HL-60/S4 treated with phorbol 12-myristate 13-acetate at 8.2 ng/mL for 4 days and 3 days (cell line): Measurements from ENCODE around the gene FN1.
"Not testable (repeated sequence)": the region's sequence is repeated elsewhere in the genome, so short reads cannot be mapped to it uniquely, and the experiment has no call there.

Source experiments
- in situ Hi-C: fragments of 300-500 bp; cut with MboI; formaldehyde crosslinking; loops from 2 replicates; pipeline ENCODE4 v1.15.0; 2022; ENCODE audit warnings: low sequenced_read_pairs

FN1 gene

DNA sequence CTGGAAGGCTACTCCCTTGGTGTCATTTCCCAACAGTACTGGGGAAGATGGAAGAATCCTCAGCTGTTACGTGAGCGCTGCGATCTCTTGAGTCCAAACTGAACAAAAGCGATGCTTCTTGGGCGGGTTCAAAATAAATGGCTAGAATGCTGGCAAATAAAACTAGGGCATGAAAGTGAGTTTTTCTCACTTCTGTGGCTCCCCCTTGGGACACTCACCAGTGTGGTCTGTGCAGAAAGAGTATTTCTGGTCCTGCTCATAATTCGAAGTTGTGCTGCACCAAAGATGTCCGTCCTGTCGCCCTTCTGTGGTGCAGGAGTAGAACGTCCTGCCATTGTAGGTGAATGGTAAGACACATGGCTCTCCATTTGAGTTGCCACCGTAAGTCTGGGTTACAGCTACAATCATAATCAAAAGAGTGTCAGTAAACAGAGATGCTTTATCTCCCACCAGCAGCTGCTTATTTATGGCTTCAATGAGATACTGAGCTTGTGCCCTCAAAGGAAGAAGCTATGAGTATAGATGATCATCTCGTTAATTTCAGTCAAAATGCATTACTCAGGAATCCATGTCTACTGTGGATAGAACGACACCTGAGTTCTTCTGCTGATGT lies 11.8 kb downstream of the FN1 start:
- in situ Hi-C loops: no loop called here

DNA sequence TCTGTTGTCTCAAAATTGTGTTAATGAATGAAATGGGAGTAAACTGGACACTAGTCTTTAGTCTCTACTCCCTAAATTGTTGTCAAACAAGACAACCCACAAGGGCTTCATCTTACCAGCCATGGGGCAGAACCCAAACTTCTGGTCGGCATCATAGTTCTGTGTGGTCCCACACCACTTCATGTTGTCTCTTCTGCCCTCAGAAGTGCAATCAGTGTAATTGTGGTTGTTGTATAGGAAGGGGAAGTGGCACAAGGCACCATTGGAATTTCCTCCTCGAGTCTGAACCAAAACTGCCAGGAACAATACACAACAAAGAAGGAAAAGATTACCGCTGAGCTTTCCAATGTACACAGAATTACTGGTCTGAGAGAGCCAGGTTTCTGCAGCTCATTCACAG lies 12.6 kb downstream of the FN1 start:
- in situ Hi-C loops: no loop called here

DNA sequence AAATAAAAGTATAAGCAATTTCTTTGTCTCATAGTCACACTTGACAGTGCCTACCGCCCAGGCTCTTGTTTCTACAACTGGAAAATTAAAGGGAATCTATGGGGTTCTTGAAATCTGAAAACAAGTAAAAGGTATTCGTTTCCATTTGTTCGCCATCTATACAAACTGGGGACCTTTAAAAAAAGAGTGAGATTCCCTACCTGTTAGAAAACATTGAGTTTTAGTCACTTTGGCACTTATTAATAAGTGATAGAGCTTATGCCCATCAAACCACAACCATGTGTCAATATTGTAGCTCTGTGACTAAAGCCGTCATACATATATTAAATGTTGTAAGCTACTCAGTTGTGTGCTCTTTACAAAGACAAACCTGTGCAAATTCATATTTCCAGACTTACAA lies 13.2 kb downstream of the FN1 start:
- in situ Hi-C loops: no loop called here

DNA sequence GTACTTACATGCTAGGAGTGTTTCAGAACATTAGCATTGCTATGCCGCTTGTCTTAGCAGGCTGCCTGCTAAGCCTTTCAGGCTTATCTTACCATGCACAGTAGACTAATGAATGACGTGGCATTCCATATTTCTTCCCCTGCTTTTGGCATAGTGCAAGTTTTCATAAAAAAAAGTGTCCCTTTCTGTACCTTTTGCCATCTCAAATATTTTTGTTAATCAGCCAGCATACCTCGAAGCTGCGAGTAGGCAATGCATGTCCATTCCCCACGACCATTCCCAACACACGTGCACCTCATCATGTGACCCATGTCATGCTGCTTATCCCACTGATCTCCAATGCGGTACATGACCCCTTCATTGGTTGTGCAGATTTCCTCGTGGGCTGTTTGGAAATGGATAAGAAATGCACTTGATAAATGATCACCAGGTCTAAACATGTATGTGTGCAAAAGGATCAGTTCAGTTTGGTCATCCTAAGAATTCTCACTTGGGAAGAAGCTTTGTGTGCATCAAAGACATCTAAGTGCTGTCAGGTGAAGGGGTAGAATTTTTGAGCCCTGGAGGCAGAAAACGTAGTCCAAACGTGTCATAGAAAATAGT lies 13.9 kb downstream of the FN1 start:
- in situ Hi-C loops: no loop called here

DNA sequence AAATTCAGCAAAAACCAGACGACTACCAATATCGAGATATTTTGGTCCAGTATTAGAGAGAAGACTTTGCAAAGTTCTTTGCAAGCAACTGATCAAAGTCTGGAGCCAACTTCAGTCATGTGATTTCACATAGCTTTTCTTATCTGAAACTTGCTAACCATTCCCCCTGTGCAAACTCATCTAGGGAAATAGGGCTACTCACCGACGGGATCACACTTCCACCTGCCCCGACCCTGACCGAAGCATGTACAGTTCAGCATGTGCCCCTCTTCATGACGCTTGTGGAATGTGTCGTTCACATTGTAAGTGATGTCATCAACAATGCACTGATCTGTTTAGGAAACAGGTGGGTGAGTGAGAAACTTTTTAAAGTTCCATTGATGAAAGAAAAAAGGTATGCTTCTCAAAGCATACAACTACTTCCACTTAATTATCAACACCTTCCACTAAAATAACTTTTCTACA lies 15.4 kb downstream of the FN1 start:
- in situ Hi-C loops: no loop called here

DNA sequence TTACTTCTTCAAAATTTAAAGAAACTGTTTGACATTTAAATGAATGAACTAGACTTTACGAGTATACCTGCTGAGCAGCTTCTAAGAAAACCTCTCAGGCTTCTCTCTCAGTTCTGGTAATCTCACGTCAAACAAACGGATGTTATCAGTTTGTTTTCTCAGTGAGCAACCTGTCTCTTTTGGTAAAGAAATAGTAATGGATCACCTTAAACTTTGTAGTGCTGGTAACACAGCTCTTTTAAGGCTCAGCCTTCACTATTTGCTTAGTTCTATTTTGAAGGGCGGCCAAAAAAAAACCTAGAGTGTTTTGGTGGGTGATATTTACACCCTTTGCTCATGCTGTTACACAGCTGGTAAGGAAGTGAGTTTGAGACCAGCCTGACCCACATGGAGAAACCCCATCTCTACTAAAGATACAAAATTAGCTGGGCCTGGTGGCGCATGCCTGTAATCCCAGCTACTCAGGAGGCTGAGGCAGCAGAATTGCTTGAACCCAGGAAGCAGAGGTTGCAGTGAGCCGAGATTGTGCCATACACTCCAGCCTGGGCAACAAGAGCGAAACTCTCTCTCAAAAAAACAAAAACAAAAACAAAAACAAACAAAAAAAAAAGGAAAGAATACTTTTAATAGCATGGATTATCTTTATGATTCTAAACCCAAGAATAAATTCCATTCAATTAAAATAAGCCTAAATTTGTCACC lies 15.9 kb downstream of the FN1 start:
- in situ Hi-C loops: no loop called here

DNA sequence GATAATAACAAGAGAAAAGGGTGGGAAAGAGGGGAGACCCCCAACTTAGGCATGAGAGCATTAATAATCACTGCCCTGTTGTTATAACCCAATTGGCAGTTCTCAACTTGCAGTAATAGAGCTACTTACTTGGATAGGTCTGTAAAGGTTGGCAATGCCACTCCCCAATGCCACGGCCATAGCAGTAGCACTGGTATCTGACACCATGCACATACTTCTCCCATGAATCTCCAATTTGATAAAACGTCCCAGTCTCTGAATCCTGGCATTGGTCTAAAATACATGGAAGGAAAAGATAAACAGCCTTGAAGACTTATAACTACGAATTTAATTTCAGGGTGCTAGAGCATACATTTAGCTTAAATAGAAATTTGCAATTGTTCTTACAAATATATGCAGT lies 16.8 kb downstream of the FN1 start:
- in situ Hi-C loops: no loop called here

DNA sequence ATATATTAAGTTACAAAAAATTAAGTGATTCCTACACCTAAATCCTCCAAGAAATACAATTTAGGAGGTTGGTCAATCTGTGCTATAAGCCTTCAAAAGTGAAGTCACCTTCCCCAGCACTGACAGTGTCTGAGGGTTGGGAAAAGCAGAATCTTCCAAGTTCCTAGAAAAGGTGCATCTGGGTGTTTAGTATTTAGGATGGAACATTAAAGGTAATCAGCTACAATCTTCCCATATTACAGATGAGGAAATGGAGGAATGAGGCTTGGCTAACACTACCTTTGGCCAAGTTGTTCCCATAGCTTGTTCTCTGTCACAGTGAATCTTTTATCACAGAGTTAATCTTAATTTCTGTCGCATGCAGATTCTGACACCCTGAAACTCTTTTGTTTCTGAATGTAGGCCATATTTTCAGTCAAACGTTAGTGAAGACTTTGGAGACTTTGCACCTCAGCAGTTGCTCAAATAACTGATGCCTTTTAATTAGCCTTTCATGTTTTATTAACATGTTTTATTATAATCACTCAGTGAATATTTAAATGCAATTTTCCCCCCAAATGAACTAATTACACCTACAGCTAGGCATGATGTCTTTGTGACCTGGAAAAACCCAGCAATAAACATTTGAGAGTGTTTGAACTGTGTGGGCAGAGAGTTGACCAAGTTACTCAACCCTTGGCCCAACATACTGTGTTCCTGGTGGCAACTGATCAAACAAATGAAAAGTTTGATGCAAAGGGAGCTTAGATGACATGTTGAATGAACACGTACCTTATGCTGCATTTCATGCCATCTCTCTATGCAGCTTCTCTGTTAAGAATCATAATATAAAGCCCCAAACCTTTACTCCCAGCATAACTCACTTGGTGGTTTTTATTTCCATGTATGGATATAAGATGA lies 17.6 kb downstream of the FN1 start:
- in situ Hi-C loops: no loop called here

DNA sequence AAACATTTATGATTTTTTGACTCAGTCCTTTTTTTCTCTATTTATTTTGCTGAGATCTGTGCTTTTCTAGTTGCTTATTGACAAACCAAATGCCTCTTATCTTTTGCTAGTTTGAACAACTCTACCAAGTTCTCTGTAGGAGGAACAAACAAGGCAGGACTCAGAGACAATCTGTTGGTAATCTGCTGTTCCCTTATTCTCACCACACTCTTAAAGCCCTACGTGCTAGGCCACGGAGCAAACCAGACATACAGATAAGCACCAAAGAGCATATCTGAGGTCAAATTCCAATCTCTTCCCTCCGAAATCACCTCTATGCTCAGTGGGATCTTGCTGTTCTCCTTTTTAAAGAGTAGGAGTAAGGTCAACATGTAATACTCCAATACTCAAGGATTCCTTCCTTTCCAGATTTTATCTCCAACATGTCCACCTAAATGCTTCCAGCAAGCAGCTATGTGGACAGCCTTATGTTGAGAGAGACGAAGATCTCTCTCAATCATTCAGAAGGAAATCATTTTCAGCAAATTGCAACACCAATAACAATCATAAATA lies 18.4 kb downstream of the FN1 start:
- in situ Hi-C loops: no loop called here

DNA sequence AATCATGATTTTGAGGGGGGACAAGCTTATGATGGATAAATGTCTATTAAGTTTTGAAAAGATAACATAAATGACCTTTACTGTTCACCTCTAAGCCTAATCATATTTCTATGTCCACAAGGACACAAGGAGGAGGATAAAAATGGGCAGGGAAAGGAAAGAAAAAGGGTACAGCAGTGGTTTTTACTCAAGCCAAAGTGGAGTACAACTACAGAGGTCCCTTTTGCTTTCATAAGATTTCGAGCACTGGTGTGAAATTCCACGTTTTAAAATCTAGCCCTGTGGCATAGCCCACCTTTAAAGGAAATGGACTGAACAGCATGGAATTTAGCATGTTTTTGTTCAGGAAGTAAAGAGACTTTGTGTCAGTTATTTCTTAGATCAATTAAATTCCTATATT lies 19.2 kb downstream of the FN1 start:
- in situ Hi-C loops: no loop called here

DNA sequence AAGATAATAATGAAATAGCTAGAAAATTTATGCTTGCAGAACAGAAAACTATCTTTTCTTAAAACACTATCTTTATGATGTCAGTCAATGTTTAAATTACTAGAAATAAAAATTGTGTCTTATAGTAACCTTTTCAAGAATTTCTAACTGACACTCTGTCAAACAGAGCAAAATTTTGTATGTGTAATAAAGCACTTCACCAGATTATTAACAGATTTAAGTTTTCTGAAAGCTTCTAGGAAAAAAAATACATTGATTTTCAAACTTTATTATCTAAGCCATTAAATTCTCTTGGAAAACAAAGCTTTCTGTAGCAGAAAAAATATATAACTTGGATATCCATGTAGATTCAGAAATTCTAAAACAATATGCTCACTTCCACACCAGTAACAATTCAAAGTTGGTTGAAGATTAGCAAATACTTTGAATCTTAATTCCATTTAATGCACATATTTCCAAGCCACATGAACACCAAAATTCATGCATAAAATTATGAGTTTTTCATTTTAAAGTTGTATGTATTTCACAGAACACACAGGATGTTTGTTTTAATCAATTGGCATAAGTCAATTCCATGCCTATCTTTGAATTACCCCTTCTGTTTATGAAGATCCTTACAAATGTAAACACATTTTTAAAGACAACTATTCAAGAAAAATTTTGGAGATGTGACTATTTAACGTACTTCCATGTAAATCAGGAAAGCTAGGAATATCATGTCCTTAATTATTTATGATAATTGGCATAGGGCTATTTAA lies 19.9 kb downstream of the FN1 start:
- in situ Hi-C loops: no loop called here

DNA sequence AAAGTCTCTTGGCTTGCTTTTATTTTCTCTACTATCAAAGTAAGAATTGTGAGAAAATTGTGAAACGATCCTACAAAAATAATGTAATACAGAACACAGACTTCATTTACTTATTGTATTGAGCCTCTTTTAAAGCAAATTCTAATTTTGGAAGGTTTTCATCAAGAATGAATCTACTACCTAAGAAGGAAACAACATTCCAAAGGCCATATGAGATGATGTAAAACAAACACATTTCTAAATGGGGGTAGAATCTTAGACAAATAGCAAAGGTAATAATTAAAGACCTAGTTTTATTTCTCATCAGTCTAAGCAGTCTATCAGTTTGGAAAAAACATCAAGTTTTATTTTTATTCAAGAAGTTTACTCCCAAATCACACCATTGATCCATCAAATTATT lies 20.6 kb downstream of the FN1 start:
- in situ Hi-C loops: no loop called here

DNA sequence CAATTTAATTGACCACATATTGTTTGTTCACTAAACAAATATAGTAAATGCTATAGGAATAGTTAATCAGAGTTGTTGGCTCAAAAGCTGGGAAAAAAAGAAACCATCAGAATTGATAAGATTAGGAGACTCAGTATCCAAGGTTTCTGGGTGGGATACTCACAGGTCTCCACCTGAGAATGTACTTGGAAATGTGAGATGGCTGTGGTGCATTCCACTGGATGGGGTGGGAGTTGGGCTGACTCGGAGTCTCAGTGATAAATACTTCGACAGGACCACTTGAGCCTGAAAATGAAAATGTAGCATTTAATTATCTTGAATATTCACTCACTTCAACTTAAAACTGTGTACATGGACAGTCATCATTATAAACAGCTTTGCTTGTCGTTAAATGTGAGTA lies 21.2 kb downstream of the FN1 start:
- in situ Hi-C loops: no loop called here

DNA sequence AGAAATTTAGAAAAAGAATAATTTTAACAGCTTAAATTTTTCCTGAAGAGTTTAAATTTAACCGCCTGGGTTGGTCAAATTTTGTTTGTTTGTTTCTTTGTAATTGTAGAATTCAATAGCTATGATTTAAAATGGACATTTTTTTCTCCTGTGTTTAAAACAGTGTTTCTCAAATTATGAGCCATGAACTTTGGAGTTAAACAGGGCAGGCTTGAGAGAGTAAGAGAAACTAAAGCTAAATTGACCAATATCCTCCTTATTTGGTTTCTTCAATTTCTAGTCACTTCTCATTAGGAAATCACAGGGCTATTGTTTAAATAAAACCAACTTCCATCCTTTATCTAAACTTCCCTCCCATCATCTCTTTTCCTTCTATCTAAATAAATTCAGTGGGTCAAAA lies 21.9 kb downstream of the FN1 start:
- in situ Hi-C loops: no loop called here

DNA sequence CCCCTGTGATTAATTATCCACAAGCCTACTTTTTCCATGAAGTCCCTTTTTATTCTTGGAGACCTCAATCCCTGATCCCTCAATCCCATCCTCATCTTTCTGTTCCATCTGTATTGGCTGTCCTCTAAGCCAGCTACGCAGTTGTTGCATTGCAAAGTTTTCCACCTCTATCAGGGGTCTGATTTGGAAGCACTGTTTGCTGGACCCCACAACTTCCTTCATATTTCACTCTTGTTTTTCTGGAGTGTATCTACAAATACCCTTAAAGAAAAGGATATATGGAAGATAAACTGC lies 22.4 kb downstream of the FN1 start:
- in situ Hi-C loops: no loop called here

DNA sequence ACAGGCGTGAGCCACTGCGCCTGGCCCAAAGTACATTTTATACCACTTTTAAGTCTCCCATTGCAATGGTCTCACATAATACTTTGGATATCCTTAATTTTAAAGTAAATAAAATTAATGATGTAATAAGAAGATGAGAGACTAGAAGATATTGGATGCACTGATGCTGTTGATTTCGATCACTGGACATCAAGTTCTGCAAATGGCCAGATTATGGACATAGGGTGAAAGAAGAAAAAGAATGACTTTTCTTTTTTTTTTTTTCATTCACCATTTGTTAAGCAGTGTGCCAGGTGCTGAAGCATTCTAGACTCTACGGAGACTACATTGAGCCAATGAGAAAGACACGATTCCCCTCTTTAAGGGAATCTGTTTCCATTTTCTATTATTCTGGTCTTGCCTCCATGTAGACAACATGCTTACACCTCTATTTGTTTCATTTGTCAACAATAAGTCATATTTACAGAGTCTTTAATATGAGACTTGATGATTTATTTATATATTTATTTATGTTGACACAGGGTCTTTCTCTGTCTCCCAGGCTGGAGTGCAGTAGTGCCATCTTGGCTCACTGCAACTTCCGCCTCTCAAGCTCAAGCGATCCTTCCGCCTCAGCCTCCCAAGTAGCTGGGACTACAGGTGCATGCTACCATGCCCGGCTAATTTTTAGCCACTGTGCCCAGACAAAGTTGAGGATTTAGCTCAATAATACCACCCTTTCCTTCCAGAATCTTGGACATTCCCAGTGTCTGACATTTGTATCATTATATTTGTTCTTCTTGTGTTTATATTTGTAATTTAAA lies 23.7 kb downstream of the FN1 start:
- in situ Hi-C loops: no loop called here

DNA sequence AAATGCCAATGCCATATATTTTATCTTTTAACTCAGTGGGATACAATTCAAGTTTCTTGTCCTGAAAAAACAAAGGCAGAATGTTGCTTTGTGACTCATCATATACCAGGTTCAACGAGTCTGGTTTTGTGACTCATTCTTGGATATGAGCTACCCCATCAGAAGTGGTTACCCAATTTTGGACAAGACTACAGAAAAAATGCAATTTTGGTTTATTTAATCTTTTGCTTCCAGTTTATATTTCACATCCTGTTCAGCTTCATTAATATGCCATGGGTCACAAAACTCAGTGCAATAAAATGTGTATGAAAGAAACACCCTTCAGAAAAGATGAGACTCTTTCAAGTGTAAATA lies 25.0 kb downstream of the FN1 start:
- in situ Hi-C loops: no loop called here

DNA sequence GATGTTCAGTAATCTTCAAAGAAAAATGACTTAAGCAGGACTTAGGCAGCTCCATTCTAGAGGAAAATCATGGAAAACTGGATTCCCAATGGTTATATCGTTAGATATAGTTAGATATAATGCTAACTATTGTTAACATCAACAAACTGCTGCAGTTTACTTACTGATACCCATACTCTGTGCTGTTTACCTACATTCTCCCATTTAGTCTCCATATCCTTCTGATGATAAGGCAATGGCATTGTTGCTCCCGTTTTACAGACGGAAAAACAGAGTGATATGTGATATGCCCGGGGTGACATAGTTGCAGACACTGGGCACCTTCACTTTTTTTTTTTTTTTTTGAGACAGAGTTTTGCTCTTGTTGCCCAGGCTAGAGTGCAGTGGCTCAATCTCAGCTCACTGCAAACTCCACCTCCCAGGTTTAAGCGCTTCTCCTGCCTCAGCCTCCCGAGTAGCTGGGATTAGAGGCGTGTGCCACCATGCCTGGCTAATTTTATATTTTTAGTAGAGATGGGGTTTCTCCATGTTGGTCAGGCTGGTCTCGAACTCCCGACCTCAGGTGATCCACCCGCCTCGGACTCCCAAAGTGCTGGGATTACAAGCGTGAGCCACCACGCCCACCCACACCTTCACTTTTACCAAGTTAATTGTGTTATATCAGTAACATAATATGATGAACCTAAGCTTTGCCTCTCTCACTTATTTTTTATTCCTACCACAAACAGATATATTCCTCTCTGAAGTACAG lies 25.5 kb downstream of the FN1 start:
- in situ Hi-C loops: not testable (repeated sequence)
